H1 (cell line): ENCODE data around the gene DMAC2L. TPM values are rescaled to one million over a fixed set of nuclear protein-coding genes. Genes with fewer than 3 reads are reported as not detected.

Experiments used
- CTCF ChIA-PET: fragments of 300-600 bp; sonication (Branson Sonifier 250); formaldehyde crosslinking; loops from one replicate; lab custom pipeline; 2021; ENCODE audit not compliant: partially characterized antibody; lab: Charles Lee
- POLR2A ChIA-PET: fragments of 300-600 bp; sonication (Branson Sonifier 250); formaldehyde crosslinking; loops from one replicate; lab custom pipeline; 2021; ENCODE audit warnings: inconsistent platforms; ENCODE audit not compliant: partially characterized antibody; lab: Charles Lee
- DNase-seq, 2 experiments: peaks; one replicate each; pipeline versions ENCODE4 v3.0.0 to v3.0.0-alpha.2; 2010 to 2022; ENCODE audit warnings: low spot score in 2 of 2, low read depth in 1 of 2, mixed read lengths in 1 of 2
- FAIRE-seq: peaks from 2 replicates; lab custom pipeline; 2011; peaks lifted over from hg19 to GRCh38; lab: Jason Lieb, UNC
- H2AFZ ChIP-seq: 2 replicates; pipeline ENCODE4 v1.8.1; 2012; ENCODE audit warnings: low read length, inconsistent platforms
- H2AK5ac ChIP-seq: 2 replicates; pipeline ENCODE4 v1.6.1; 2013; ENCODE audit warnings: low read depth, low read length
- H2BK120ac ChIP-seq: replicated peaks from 2 replicates; pipeline ENCODE3; 2013; ENCODE audit warnings: low read depth, low read length, inconsistent platforms
- H2BK12ac ChIP-seq: 2 replicates; pipeline ENCODE4 v1.6.1; 2013; ENCODE audit warnings: low read depth, low read length
- H2BK15ac ChIP-seq: 2 replicates; pipeline ENCODE4 v1.6.1; 2013; ENCODE audit warnings: low read length
- H2BK20ac ChIP-seq: 2 replicates; pipeline ENCODE4 v1.6.1; 2013; ENCODE audit warnings: low read length
- H2BK5ac ChIP-seq: 2 replicates; pipeline ENCODE4 v1.6.1; 2013; ENCODE audit warnings: low read depth, low read length
- H3K14ac ChIP-seq: 2 replicates; pipeline ENCODE4 v1.6.1; 2013; ENCODE audit warnings: inconsistent platforms; ENCODE audit not compliant: insufficient read length
- H3K18ac ChIP-seq: 2 replicates; pipeline ENCODE4 v1.6.1; 2013; ENCODE audit warnings: low read length; ENCODE audit errors: extremely low read depth
- H3K23ac ChIP-seq: 2 replicates; pipeline ENCODE4 v1.6.1; 2013; ENCODE audit warnings: inconsistent platforms; ENCODE audit not compliant: insufficient read length
- H3K23me2 ChIP-seq: 2 replicates; pipeline ENCODE4 v1.6.1; 2013; ENCODE audit warnings: low read depth, low read length
- H3K27ac ChIP-seq: 2 replicates; pipeline ENCODE4 v1.6.1; 2011; ENCODE audit warnings: low read depth, low read length, inconsistent platforms
- H3K27me3 ChIP-seq, 4 experiments: replicated peaks in 1 of 4; 1 replicate in 1 of 4; 2 replicates in 3 of 4; pipeline versions ENCODE4 v1.6.1 to v1.8.1; 2011 to 2013; ENCODE audit warnings: low read length in 3 of 4, mild to moderate bottlenecking in 3 of 4, inconsistent platforms in 2 of 4, mixed read lengths in 2 of 4, moderate library complexity in 1 of 4; ENCODE audit not compliant: control insufficient read depth in 3 of 4, insufficient read depth in 3 of 4; ENCODE audit errors: extremely low read depth in 1 of 4
- H3K36me3 ChIP-seq, 4 experiments: 2 replicates each; pipeline versions ENCODE4 v1.6.1 to v1.8.1; 2011 to 2013; ENCODE audit warnings: mild to moderate bottlenecking in 4 of 4, low read length in 3 of 4, moderate library complexity in 2 of 4, control low read depth in 1 of 4, inconsistent platforms in 1 of 4; ENCODE audit not compliant: insufficient read depth in 4 of 4, control insufficient read depth in 2 of 4
- H3K4ac ChIP-seq: replicated peaks from 2 replicates; pipeline ENCODE3; 2013; ENCODE audit warnings: low read length, low read depth, mixed read lengths, inconsistent platforms; ENCODE audit not compliant: insufficient read length
- H3K4me1 ChIP-seq, 4 experiments: replicated peaks in 1 of 4; 1 replicate in 1 of 4; 2 replicates in 3 of 4; pipeline versions ENCODE4 v1.6.1 to v1.8.1; 2011 to 2013; ENCODE audit warnings: low read length in 3 of 4, inconsistent platforms in 2 of 4, mixed read lengths in 1 of 4; ENCODE audit not compliant: insufficient read depth in 4 of 4, control insufficient read depth in 3 of 4
- H3K4me2 ChIP-seq, 2 experiments: 2 replicates each; pipeline versions ENCODE4 v1.6.1 to v1.8.1; 2011 to 2013; ENCODE audit warnings: low read depth in 2 of 2, low read length in 2 of 2, control low read depth in 1 of 2, inconsistent platforms in 1 of 2, mild to moderate bottlenecking in 1 of 2; ENCODE audit not compliant: insufficient read depth in 1 of 2
- H3K4me3 ChIP-seq, 4 experiments: fragments of 200-600, 300-600 bp in 1 of 4; sonication (generic), shearing (Covaris generic), sonication (Bioruptor Twin) in 1 of 4; 2 replicates each; pipeline versions ENCODE4 v1.5.1 to v1.8.1; 2011 to 2016; ENCODE audit warnings: low read length in 4 of 4, low read depth in 3 of 4, control low read depth in 2 of 4, inconsistent platforms in 2 of 4, mild to moderate bottlenecking in 2 of 4, mixed read lengths in 1 of 4, moderate library complexity in 1 of 4; ENCODE audit not compliant: insufficient read depth in 2 of 4; ENCODE audit errors: extremely low read depth in 1 of 4
- H3K56ac ChIP-seq: replicated peaks from 2 replicates; pipeline ENCODE3; 2013; ENCODE audit warnings: low read depth, mild to moderate bottlenecking, mixed read lengths, low read length, inconsistent platforms; ENCODE audit not compliant: insufficient read length
- H3K79me1 ChIP-seq: 2 replicates; pipeline ENCODE4 v1.6.1; 2013; ENCODE audit warnings: low read depth, low read length, control low read depth
- H3K79me2 ChIP-seq, 2 experiments: 2 replicates each; pipeline versions ENCODE4 v1.6.1 to v1.8.1; 2012 to 2013; ENCODE audit warnings: low read length in 2 of 2, mild to moderate bottlenecking in 2 of 2, inconsistent platforms in 1 of 2; ENCODE audit not compliant: insufficient read depth in 2 of 2, control insufficient read depth in 1 of 2
- H3K9ac ChIP-seq, 4 experiments: replicated peaks in 1 of 4; 1 replicate in 1 of 4; 2 replicates in 3 of 4; pipeline versions ENCODE4 v1.6.1 to v1.8.1; 2011 to 2013; ENCODE audit warnings: low read depth in 3 of 4, low read length in 3 of 4, control low read depth in 2 of 4, mild to moderate bottlenecking in 2 of 4, moderate library complexity in 2 of 4, inconsistent platforms in 1 of 4; ENCODE audit errors: extremely low read depth in 1 of 4
- H3K9me3 ChIP-seq, 2 experiments: 2 replicates each; pipeline versions ENCODE4 v1.6.1 to v1.8.1; 2012 to 2013; ENCODE audit warnings: mild to moderate bottlenecking in 2 of 2, moderate library complexity in 2 of 2, control low read depth in 1 of 2, inconsistent platforms in 1 of 2, low read depth in 1 of 2, low read length in 1 of 2, mixed read lengths in 1 of 2; ENCODE audit not compliant: insufficient read depth in 2 of 2
- H4K20me1 ChIP-seq, 2 experiments: replicated peaks in 1 of 2; 2 replicates each; pipeline versions ENCODE3 to v1.8.1; 2011 to 2013; ENCODE audit warnings: inconsistent platforms in 2 of 2, low read length in 2 of 2, mild to moderate bottlenecking in 1 of 2; ENCODE audit not compliant: insufficient read depth in 2 of 2, control insufficient read depth in 1 of 2
- H4K5ac ChIP-seq: 2 replicates; pipeline ENCODE4 v1.6.1; 2013; ENCODE audit warnings: low read length, low read depth, mixed read lengths, inconsistent platforms; ENCODE audit not compliant: insufficient read length
- H4K8ac ChIP-seq: 2 replicates; pipeline ENCODE4 v1.8.0; 2013; ENCODE audit warnings: mild to moderate bottlenecking, moderate library complexity, low read length, inconsistent platforms; ENCODE audit not compliant: insufficient read depth; ENCODE audit errors: extremely low read depth
- H4K91ac ChIP-seq: replicated peaks from 2 replicates; pipeline ENCODE3; 2013; ENCODE audit warnings: low read length, mixed read lengths, inconsistent platforms; ENCODE audit not compliant: insufficient read length
- BRCA1 ChIP-seq: IDR thresholded peaks from 2 replicates; pipeline ENCODE4 v1.6.1; 2012; ENCODE audit warnings: low read depth, low read length, improper control_type of control experiment
- CTCF ChIP-seq, 3 experiments: IDR thresholded peaks; 1 replicate in 2 of 3; 2 replicates in 1 of 3; pipeline versions ENCODE4 v1.5.1 to v1.6.1; 2011; ENCODE audit warnings: low read length in 3 of 3, mild to moderate bottlenecking in 3 of 3, inconsistent platforms in 2 of 3, low read depth in 1 of 3, moderate library complexity in 1 of 3; ENCODE audit not compliant: insufficient read depth in 1 of 3; ENCODE audit errors: control extremely low read depth in 1 of 3
- RNF2 ChIP-seq: fragments of 200-900, 300-1000 bp; sonication (generic); IDR thresholded peaks from 2 replicates; pipeline ENCODE4 v1.7.1; 2016; ENCODE audit warnings: borderline replicate concordance, low read depth, mild to moderate bottlenecking, antibody characterized with exemption, low read length; ENCODE audit not compliant: poor library complexity, severe bottlenecking; ENCODE audit errors: missing control alignments
- TEAD4 ChIP-seq: IDR thresholded peaks from 2 replicates; pipeline ENCODE4 v1.6.1; 2012; ENCODE audit warnings: low read depth, low read length, inconsistent platforms, mixed read lengths
- WGBS, 2 experiments: shearing (Covaris generic) in 1 of 2; methylation state at CpG; one replicate each; pipeline versions ENCODE4 v1.1.6 to v1.1.7; 2013 to 2015; ENCODE audit warnings: low lambda C conversion rate in 2 of 2, mixed read lengths in 2 of 2, inconsistent platforms in 1 of 2, low coverage in 1 of 2, missing lambda C conversion rate in 1 of 2; ENCODE audit not compliant: insufficient replicate concordance in 2 of 2, insufficient coverage in 1 of 2, insufficient read length in 1 of 2; ENCODE audit errors: extremely low coverage in 1 of 2, missing lambda C conversion rate in 1 of 2; 5-methylcytosine and 5-hydroxymethylcytosine counted together
- polyA plus RNA-seq, 7 experiments: library from polyadenylated mRNA; depleted of rRNA in 3 of 7; stranded (reverse) in 5 of 7; unstranded in 2 of 7; fragments of >200 nt in 5 of 7; fragments of 200-250 nt in 2 of 7; gene quantifications; 1 replicate in 5 of 7; 2 replicates in 1 of 7; 4 replicates in 1 of 7; pipeline versions ENCODE4 v1.2.1 to v1.2.3, GENCODE V29; 2011 to 2013; ENCODE audit warnings: missing spikeins in 2 of 7, mixed read lengths in 2 of 7
- total RNA-seq: library from RNA; stranded (reverse); fragmentation: NEBNext Ultra II Directional; extraction: Animal tissue kit (Norgen Biotek cat#: 25700); gene quantifications from 2 replicates; pipeline ENCODE4 v1.2.1, GENCODE V29; 2021

The DMAC2L gene
- total and polyA plus RNA-seq, 2 of the 8 experiments (the other 6 are each of a cell fraction or from before 2014, with no cell fraction given) = 20.3 to 28.9 TPM

DNA sequence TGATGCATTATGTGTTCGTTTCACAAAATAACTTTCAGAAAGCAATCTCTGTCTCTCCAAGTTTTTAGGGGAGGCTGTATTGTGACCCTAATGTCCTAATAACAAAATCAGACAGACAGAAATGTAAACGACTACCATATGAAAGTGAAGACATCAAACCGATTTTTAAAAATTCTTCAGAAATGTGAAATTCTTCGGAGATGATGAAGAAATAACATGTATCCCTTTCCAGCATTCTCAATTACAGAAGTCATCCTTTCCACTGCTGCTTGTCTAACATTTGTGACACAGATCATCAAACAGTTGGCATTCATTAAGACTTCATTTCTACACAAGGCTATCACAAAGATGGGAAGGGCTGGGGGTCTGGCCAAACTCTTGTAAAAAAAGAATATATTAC lies 41.0 kb downstream of the DMAC2L start:
- Histone ChIP-seq H3K18ac (no peak overlapping the region), H4K8ac (no peak overlapping the region), H3K4me2 (no peak overlapping the region), H2BK15ac (no peak overlapping the region), H3K27ac (no peak overlapping the region), H2AFZ (no peak overlapping the region), H2BK12ac (no peak overlapping the region), H3K9me3 (no peaks in the 10 kb centered on the region), H3K79me2 (no peaks in the 10 kb centered on the region), H2BK120ac (no peak overlapping the region), H3K14ac (no peak overlapping the region), H3K4ac (no peak overlapping the region), H4K5ac (no peak overlapping the region), H4K20me1 (no peaks in the 10 kb centered on the region), H2BK5ac (no peak overlapping the region), H4K91ac (no peak overlapping the region), H3K4me3 (no peak overlapping the region), H2BK20ac (no peak overlapping the region), H3K9ac (no peak overlapping the region), H3K27me3 (no peaks in the 10 kb centered on the region), H2AK5ac (no peak overlapping the region), H3K56ac (no peak overlapping the region), H3K4me1 (peaks cover 0 to 10% (median 1%) of the 10 kb centered on the region in 4 experiments; a peak in 3 of 7 replicates), H3K79me1 (no peaks in the 10 kb centered on the region), H3K23ac (no peak overlapping the region), H3K36me3 (no peaks in the 10 kb centered on the region), H3K23me2 (no peaks in the 10 kb centered on the region)
- no peak for TF ChIP-seq RNF2
- TF ChIP-seq BRCA1 = no peak
- TF ChIP-seq TEAD4 = no peak
- TF ChIP-seq CTCF (IDR thresholded peaks at IDR 0.05; ENCODE audit: control extremely low read depth in 1 of 3, insufficient read depth in 1 of 3, low read depth in 1 of 3, low read length in 3 of 3) = no peak
- WGBS, 2 experiments = 86% methylated on average over 4 of the region's 4 CpGs; no CpG with 5 or more reads in 1 of the 2 experiments
- ChIA-PET POLR2A (no interaction called here), CTCF (interaction anchor here (0.8 kb wide), 1 partner anchor 29 kb away, joined by 3 read pairs; no protein-coding TSS in a partner anchor)
- no peak for DNase-seq
- no peak for FAIRE-seq
